NT2/D1 (cell line): Measurements from ENCODE around the gene NCCRP1.

Source experiments
- YY1 ChIP-seq: IDR thresholded peaks from 2 replicates; pipeline ENCODE4 v1.6.1; 2011; ENCODE audit not compliant: insufficient read length, insufficient read depth
- ZNF274 ChIP-seq: IDR thresholded peaks from 2 replicates; pipeline ENCODE4 v1.6.1; 2011; ENCODE audit warnings: mild to moderate bottlenecking, low read depth, low read length

GRCh38 chr19:39196860-39197562 is at the start of gene NCCRP1:
- TF ChIP-seq YY1 (no peak), ZNF274 (no peak)
